GM18499 (cell line): Measurements from ENCODE around the gene SLC25A47.
"Not testable (repeated sequence)": the region's sequence is repeated elsewhere in the genome, so short reads cannot be mapped to it uniquely, and the experiment has no call there.

Experiments
- ATAC-seq: cut with Tn5 transposase; IDR thresholded peaks from one replicate; pipeline ENCODE4 v1.9.1; 2021; ENCODE audit warnings: moderate number of reproducible peaks; ENCODE audit not compliant: insufficient read depth, unreplicated experiment

The SLC25A47 gene

GRCh38 chr14:100304825-100305323 is 18.3 kb upstream of the SLC25A47 start:
- ATAC-seq, result no peak

GRCh38 chr14:100305324-100306100 is 17.6 kb upstream of the SLC25A47 start:
- no peak for ATAC-seq

- no peak for ATAC-seq
These were observed 16.8 kb upstream of the SLC25A47 start, which contains the start of gene SLC25A29 for GRCh38 chr14:100306101-100306997. Gene SLC25A29 (minus strand): TSS chr14:100306444. CDS start chr14:100306232, 212 bp downstream.

- ATAC-seq, result no peak
These were observed 16.0 kb upstream of the SLC25A47 start for GRCh38 chr14:100306998-100307765.

GRCh38 chr14:100307766-100308426 is 15.2 kb upstream of the SLC25A47 start:
- no peak for ATAC-seq

- not testable (repeated sequence) for ATAC-seq
These were observed 14.7 kb upstream of the SLC25A47 start for GRCh38 chr14:100308427-100308792.

- no peak for ATAC-seq
These were observed 14.0 kb upstream of the SLC25A47 start for GRCh38 chr14:100309028-100309737.

GRCh38 chr14:100312110-100312876 is 10.8 kb upstream of the SLC25A47 start:
- not testable (repeated sequence) for ATAC-seq

- no peak for ATAC-seq
These were observed 10.2 kb upstream of the SLC25A47 start for GRCh38 chr14:100312877-100313400.

GRCh38 chr14:100313464-100314230 is 9.5 kb upstream of the SLC25A47 start:
- no peak for ATAC-seq

GRCh38 chr14:100314724-100315123 is 8.4 kb upstream of the SLC25A47 start:
- ATAC-seq, result no peak

- ATAC-seq, result no peak
These were observed 5.8 kb upstream of the SLC25A47 start for GRCh38 chr14:100317389-100317788.

- ATAC-seq, result peak; percentile 57
These were observed 5.0 kb upstream of the SLC25A47 start for GRCh38 chr14:100317912-100318808.

GRCh38 chr14:100320157-100320856 is 2.8 kb upstream of the SLC25A47 start:
- ATAC-seq, result no peak

GRCh38 chr14:100321473-100322137 is 1.5 kb upstream of the SLC25A47 start:
- no peak for ATAC-seq
